ENCODE measurements around the gene AFF3.
A peak's percentile ranks its signal among the peaks of the same experiment; 100 is the strongest.

AFF3 gene

GRCh38 chr2:99711144-99711543 is 431.2 kb downstream of the AFF3 start:
- DNase-seq (ENCODE audit: low spot score) (no peak), FAIRE-seq (peak; percentile 32)

GRCh38 chr2:99710721-99711120 is 431.7 kb downstream of the AFF3 start:
- FAIRE-seq, result peak; percentile 85
- peak; percentile 71 for DNase-seq (ENCODE audit: low spot score)

- no peak for FAIRE-seq
- no peak for DNase-seq (ENCODE audit: low spot score)
These were observed 433.2 kb downstream of the AFF3 start for GRCh38 chr2:99709229-99709628.

GRCh38 chr2:99708231-99708630 is 434.2 kb downstream of the AFF3 start:
- FAIRE-seq, result no peak

GRCh38 chr2:99707592-99707991 is 434.8 kb downstream of the AFF3 start:
- DNase-seq (ENCODE audit: low spot score) (no peak), FAIRE-seq (no peak)

More at GRCh38 chr2:99708231-99708630, 434.2 kb downstream of the AFF3 start:
- no peak for DNase-seq (ENCODE audit: low spot score)

GRCh38 chr2:99706735-99707134 is 435.7 kb downstream of the AFF3 start:
- no peak for DNase-seq (ENCODE audit: low spot score)
- FAIRE-seq, result no peak

GRCh38 chr2:99701503-99701902 is 440.9 kb downstream of the AFF3 start:
- no peak for FAIRE-seq
- no peak for DNase-seq (ENCODE audit: low spot score)

- FAIRE-seq, result no peak
- no peak for DNase-seq (ENCODE audit: low spot score)
These were observed 441.6 kb downstream of the AFF3 start for GRCh38 chr2:99700482-99701398.

GRCh38 chr2:99698896-99699295 is 443.5 kb downstream of the AFF3 start:
- peak; percentile 64 for DNase-seq (ENCODE audit: low spot score)
- no peak for FAIRE-seq

- FAIRE-seq (peak; percentile 67), DNase-seq (ENCODE audit: low spot score) (peak; percentile 62)
These were observed 444.4 kb downstream of the AFF3 start for GRCh38 chr2:99697811-99698568.

GRCh38 chr2:99695944-99696253 is 446.5 kb downstream of the AFF3 start:
- peak; percentile 48 for DNase-seq (ENCODE audit: low spot score)
- no peak for FAIRE-seq

GRCh38 chr2:99695130-99695943 is 447.1 kb downstream of the AFF3 start:
- FAIRE-seq (no peak), DNase-seq (ENCODE audit: low spot score) (no peak)

GRCh38 chr2:99694331-99694730 is 448.1 kb downstream of the AFF3 start:
- peak; percentile 27 for DNase-seq (ENCODE audit: low spot score)
- FAIRE-seq, result no peak

GRCh38 chr2:99692785-99693184 is 449.6 kb downstream of the AFF3 start:
- FAIRE-seq (no peak), DNase-seq (ENCODE audit: low spot score) (no peak)

GRCh38 chr2:99691926-99692325 is 450.5 kb downstream of the AFF3 start:
- DNase-seq (ENCODE audit: low spot score), result no peak
- FAIRE-seq, result no peak

GRCh38 chr2:99689145-99689742 is 453.1 kb downstream of the AFF3 start:
- FAIRE-seq, result peak; percentile 27
- DNase-seq (ENCODE audit: low spot score), result no peak

- DNase-seq (ENCODE audit: low spot score) (no peak), FAIRE-seq (no peak)
These were observed 453.7 kb downstream of the AFF3 start for GRCh38 chr2:99688699-99689098.

- no peak for FAIRE-seq
- peak; percentile 40 for DNase-seq (ENCODE audit: low spot score)
These were observed 459.9 kb downstream of the AFF3 start for GRCh38 chr2:99682275-99683060.

- no peak for FAIRE-seq
- peak; percentile 59 for DNase-seq (ENCODE audit: low spot score)
These were observed 461.4 kb downstream of the AFF3 start for GRCh38 chr2:99680946-99681345.

- DNase-seq (ENCODE audit: low spot score), result no peak
- FAIRE-seq, result no peak
These were observed 462.9 kb downstream of the AFF3 start for GRCh38 chr2:99679518-99679917.
